Neutrophil (primary cell): ENCODE results near the gene WSCD1.

Experiments used
- H3K27ac ChIP-seq: fragments of 200-600 bp; sonication (generic); 2 replicates; pipeline ENCODE4 v1.5.1; 2016; ENCODE audit warnings: mild to moderate bottlenecking, moderate library complexity
- H3K27me3 ChIP-seq: fragments of 200-600 bp; sonication (generic); 2 replicates; pipeline ENCODE4 v1.6.0; 2016; ENCODE audit warnings: mild to moderate bottlenecking
- H3K36me3 ChIP-seq: fragments of 200-600 bp; sonication (generic); 2 replicates; pipeline ENCODE4 v1.5.1; 2017
- H3K4me1 ChIP-seq, 2 experiments: fragments of 200-600 bp in 1 of 2; sonication (generic) in 1 of 2; 1 replicate in 1 of 2; 2 replicates in 1 of 2; pipeline versions ENCODE4 v1.5.1 to v1.6.1; 2013 to 2016; ENCODE audit warnings: low read depth in 1 of 2, low read length in 1 of 2, mild to moderate bottlenecking in 1 of 2, moderate library complexity in 1 of 2; ENCODE audit not compliant: control insufficient read depth in 1 of 2, insufficient read depth in 1 of 2
- H3K4me3 ChIP-seq, 2 experiments: fragments of 200-600 bp in 1 of 2; sonication (generic) in 1 of 2; 1 replicate in 1 of 2; 2 replicates in 1 of 2; pipeline ENCODE4 v1.5.1; 2013 to 2016; ENCODE audit warnings: low read depth in 1 of 2, low read length in 1 of 2, mild to moderate bottlenecking in 1 of 2, moderate library complexity in 1 of 2
- H3K9me3 ChIP-seq: fragments of 200-600 bp; sonication (generic); 2 replicates; pipeline ENCODE4 v1.5.1; 2016
- CTCF ChIP-seq: fragments of 200-600 bp; sonication (generic); IDR thresholded peaks from 2 replicates; pipeline ENCODE4 v1.5.1; 2016; ENCODE audit warnings: antibody characterized with exemption

Gene WSCD1

GRCh38 chr17:6079155-6079888 lies 9.1 kb downstream of the WSCD1 start:
- no peak overlapping the region for H3K4me3 ChIP-seq
- H3K9me3 ChIP-seq, result no peaks in the 10 kb centered on the region
- no peaks in the 10 kb centered on the region for H3K36me3 ChIP-seq
- H3K27me3 ChIP-seq, result no peaks in the 10 kb centered on the region
- H3K27ac ChIP-seq, result no peak overlapping the region
- H3K4me1 ChIP-seq, result no peaks in the 10 kb centered on the region
- no peak for TF ChIP-seq CTCF

- no peak overlapping the region for H3K4me3 ChIP-seq
- TF ChIP-seq CTCF, result no peak
- H3K36me3 ChIP-seq, result no peaks in the 10 kb centered on the region
- H3K27ac ChIP-seq, result no peak overlapping the region
- no peaks in the 10 kb centered on the region for H3K27me3 ChIP-seq
- no peaks in the 10 kb centered on the region for H3K9me3 ChIP-seq
- no peaks in the 10 kb centered on the region for H3K4me1 ChIP-seq
These were observed 9.8 kb downstream of the WSCD1 start for GRCh38 chr17:6079960-6080359.

GRCh38 chr17:6080711-6081430 lies 10.7 kb downstream of the WSCD1 start:
- Histone ChIP-seq H3K27ac (no peak overlapping the region), H3K4me1 (no peaks in the 10 kb centered on the region), H3K36me3 (no peaks in the 10 kb centered on the region), H3K4me3 (no peak overlapping the region), H3K9me3 (no peaks in the 10 kb centered on the region), H3K27me3 (no peaks in the 10 kb centered on the region)
- TF ChIP-seq CTCF, result no peak

- no peaks in the 10 kb centered on the region for H3K9me3 ChIP-seq
- H3K4me1 ChIP-seq, result no peaks in the 10 kb centered on the region
- H3K27ac ChIP-seq, result no peak overlapping the region
- TF ChIP-seq CTCF, result no peak
- no peak overlapping the region for H3K4me3 ChIP-seq
- no peaks in the 10 kb centered on the region for H3K27me3 ChIP-seq
- no peaks in the 10 kb centered on the region for H3K36me3 ChIP-seq
These were observed 12.2 kb downstream of the WSCD1 start for GRCh38 chr17:6082335-6082734.

- H3K27me3 ChIP-seq, result no peaks in the 10 kb centered on the region
- H3K27ac ChIP-seq, result no peak overlapping the region
- no peak overlapping the region for H3K4me3 ChIP-seq
- no peaks in the 10 kb centered on the region for H3K36me3 ChIP-seq
- no peaks in the 10 kb centered on the region for H3K9me3 ChIP-seq
- H3K4me1 ChIP-seq, result no peaks in the 10 kb centered on the region
- TF ChIP-seq CTCF, result no peak
These were observed 14.4 kb downstream of the WSCD1 start for GRCh38 chr17:6084311-6085161.
